Loucy (cell line): ENCODE measurements around the gene STX11.

Source experiments
- H2AFZ ChIP-seq: fragments of 200-600 bp; sonication (generic); 2 replicates; pipeline ENCODE4 v1.6.0; 2016; ENCODE audit warnings: antibody characterized with exemption, mild to moderate bottlenecking, low read length, moderate library complexity
- H3F3A ChIP-seq: fragments of 200-600 bp; 2 replicates; pipeline ENCODE4 v1.6.0; 2016; ENCODE audit warnings: antibody characterized with exemption, low read depth, mild to moderate bottlenecking
- H3K27me3 ChIP-seq: fragments of 200-600 bp; sonication (generic); 2 replicates; pipeline ENCODE4 v1.6.1; 2014; ENCODE audit warnings: low read length, mild to moderate bottlenecking; ENCODE audit not compliant: insufficient read depth, poor library complexity, severe bottlenecking
- H3K36me3 ChIP-seq: fragments of 200-600 bp; sonication (generic); 2 replicates; pipeline ENCODE4 v1.6.1; 2016; ENCODE audit warnings: low read length; ENCODE audit not compliant: insufficient read depth
- H3K4me1 ChIP-seq: fragments of 200-600 bp; sonication (generic); 2 replicates; pipeline ENCODE4 v1.5.1; 2014; ENCODE audit warnings: low read length, mild to moderate bottlenecking; ENCODE audit not compliant: insufficient read depth, poor library complexity, severe bottlenecking
- H3K4me2 ChIP-seq: fragments of 200-600 bp; sonication (generic); 2 replicates; pipeline ENCODE4 v1.6.0; 2014; ENCODE audit warnings: antibody characterized with exemption, low read length, low read depth, mild to moderate bottlenecking; ENCODE audit not compliant: poor library complexity, severe bottlenecking
- H3K4me3 ChIP-seq: fragments of 200-600 bp; sonication (generic); 2 replicates; pipeline ENCODE4 v1.5.1; 2014; ENCODE audit warnings: low read length, mild to moderate bottlenecking, mixed read lengths; ENCODE audit not compliant: poor library complexity, severe bottlenecking
- H3K79me2 ChIP-seq: fragments of 200-600 bp; sonication (generic); 2 replicates; pipeline ENCODE4 v1.6.1; 2014; ENCODE audit warnings: low read length; ENCODE audit not compliant: insufficient read depth
- H3K9ac ChIP-seq: fragments of 200-600 bp; sonication (generic); 2 replicates; pipeline ENCODE4 v1.6.0; 2014; ENCODE audit warnings: mild to moderate bottlenecking, low read depth, low read length, moderate library complexity; ENCODE audit not compliant: poor library complexity, severe bottlenecking
- H3K9me2 ChIP-seq: fragments of 200-600 bp; sonication (generic); replicated peaks from 2 replicates; pipeline ENCODE4 v1.6.1; 2016; ENCODE audit warnings: low read depth, low read length, mixed read lengths
- H3K9me3 ChIP-seq: fragments of 200-600 bp; sonication (generic); 2 replicates; pipeline ENCODE4 v1.6.1; 2014; ENCODE audit warnings: mild to moderate bottlenecking, antibody characterized with exemption, low read length, low read depth; ENCODE audit not compliant: insufficient read depth
- H4K20me1 ChIP-seq: fragments of 200-600 bp; sonication (generic); 2 replicates; pipeline ENCODE4 v1.6.0; 2014; ENCODE audit warnings: antibody characterized with exemption, low read length, mild to moderate bottlenecking; ENCODE audit not compliant: insufficient read depth, poor library complexity, severe bottlenecking
- EZH2phosphoT487 ChIP-seq: fragments of 200-600 bp; IDR thresholded peaks from 2 replicates; pipeline ENCODE4 v1.6.1; 2018; ENCODE audit warnings: antibody characterized with exemption, mild to moderate bottlenecking, moderate library complexity, borderline replicate concordance
- TF ChIP-seq, protein P1 (sequence below): fragments of 200-600 bp; sonication (generic); conservative IDR thresholded peaks from 2 replicates; pipeline ENCODE4 v1.5.1; 2014; ENCODE audit warnings: mild to moderate bottlenecking, antibody characterized with exemption, low read length

STX11 gene

DNA sequence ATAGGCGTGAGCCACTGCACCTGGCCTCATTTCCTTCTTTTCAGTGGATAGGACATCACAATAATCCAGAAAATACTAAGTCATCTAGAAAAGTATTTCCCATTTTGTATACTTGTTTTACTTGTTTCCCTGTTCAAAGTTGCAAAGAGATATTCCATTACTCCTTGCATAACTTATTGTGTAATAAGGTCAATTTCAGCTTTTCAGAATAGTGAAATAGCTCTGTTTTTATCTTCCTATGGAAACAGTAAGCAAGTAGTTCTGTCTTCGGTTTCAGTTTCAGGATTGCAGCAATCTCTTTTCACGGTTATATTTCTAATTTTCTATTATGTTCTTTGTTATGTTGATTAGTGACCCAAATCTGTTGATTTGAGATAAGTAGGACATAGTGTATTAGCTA lies 6.0 kb downstream of the STX11 start:
- Histone ChIP-seq H3K36me3 (no peaks in the 10 kb centered on the region), H3K4me2 (no peak overlapping the region), H3K9me2 (no peaks in the 10 kb centered on the region), H4K20me1 (no peaks in the 10 kb centered on the region), H3K4me1 (peaks cover 4% of the 10 kb centered on the region), H2AFZ (no peak overlapping the region), H3K27me3 (no peaks in the 10 kb centered on the region), H3K9me3 (no peaks in the 10 kb centered on the region), H3K79me2 (no peaks in the 10 kb centered on the region), H3K4me3 (no peak overlapping the region), H3K9ac (no peak overlapping the region), H3F3A (no peaks in the 10 kb centered on the region)
- TF ChIP-seq EZH2phosphoT487: no peak
- TF ChIP-seq, protein P1, sequence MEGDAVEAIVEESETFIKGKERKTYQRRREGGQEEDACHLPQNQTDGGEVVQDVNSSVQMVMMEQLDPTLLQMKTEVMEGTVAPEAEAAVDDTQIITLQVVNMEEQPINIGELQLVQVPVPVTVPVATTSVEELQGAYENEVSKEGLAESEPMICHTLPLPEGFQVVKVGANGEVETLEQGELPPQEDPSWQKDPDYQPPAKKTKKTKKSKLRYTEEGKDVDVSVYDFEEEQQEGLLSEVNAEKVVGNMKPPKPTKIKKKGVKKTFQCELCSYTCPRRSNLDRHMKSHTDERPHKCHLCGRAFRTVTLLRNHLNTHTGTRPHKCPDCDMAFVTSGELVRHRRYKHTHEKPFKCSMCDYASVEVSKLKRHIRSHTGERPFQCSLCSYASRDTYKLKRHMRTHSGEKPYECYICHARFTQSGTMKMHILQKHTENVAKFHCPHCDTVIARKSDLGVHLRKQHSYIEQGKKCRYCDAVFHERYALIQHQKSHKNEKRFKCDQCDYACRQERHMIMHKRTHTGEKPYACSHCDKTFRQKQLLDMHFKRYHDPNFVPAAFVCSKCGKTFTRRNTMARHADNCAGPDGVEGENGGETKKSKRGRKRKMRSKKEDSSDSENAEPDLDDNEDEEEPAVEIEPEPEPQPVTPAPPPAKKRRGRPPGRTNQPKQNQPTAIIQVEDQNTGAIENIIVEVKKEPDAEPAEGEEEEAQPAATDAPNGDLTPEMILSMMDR: no peak

DNA sequence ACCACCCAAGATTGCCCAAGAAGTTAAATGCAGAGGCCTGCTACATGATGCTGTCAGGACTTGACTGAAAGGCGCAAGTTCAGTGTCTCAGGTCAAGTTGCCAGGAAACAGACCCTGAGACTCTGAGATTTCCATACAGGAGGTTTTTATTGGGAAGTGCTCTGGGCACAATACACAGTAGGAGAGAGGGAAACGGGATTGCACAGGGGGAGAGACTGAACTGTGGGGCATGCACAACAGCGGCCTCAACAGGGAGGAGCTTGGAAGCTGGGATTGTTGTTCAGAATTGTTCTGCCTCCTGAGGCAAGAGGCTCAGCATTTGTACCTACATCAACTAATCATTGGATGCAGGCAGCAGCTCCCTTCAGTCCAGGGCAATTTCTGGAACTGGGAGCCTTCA lies 6.7 kb downstream of the STX11 start:
- Histone ChIP-seq H3F3A (no peaks in the 10 kb centered on the region), H3K9me3 (no peaks in the 10 kb centered on the region), H3K4me3 (no peak overlapping the region), H3K9me2 (no peaks in the 10 kb centered on the region), H2AFZ (no peak overlapping the region), H3K4me2 (no peak overlapping the region), H3K27me3 (no peaks in the 10 kb centered on the region), H4K20me1 (no peaks in the 10 kb centered on the region), H3K79me2 (no peaks in the 10 kb centered on the region), H3K36me3 (no peaks in the 10 kb centered on the region), H3K9ac (no peak overlapping the region), H3K4me1 (no peaks in the 10 kb centered on the region)
- TF ChIP-seq, protein P1: no peak

DNA sequence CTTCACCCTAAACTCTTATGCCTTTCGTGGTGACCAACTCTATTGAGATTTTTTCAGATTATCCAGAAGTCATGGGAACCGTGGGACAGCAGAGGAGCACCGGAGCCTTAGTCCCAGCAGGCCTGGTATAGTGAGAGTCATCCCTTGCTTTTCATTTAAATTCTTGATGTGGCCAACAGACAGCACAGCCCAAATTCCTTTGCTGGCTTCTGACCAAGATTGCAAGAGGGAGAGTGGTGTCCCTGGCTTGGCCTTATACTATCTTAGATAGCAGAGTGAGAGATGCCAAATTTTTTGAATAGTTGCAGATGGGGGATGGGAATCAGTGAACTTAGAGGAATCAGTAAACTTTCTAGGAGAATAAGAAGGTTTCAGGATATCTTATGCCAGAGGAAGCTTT lies 7.8 kb downstream of the STX11 start:
- Histone ChIP-seq H3K4me3 (no peak overlapping the region), H2AFZ (no peak overlapping the region), H3K27me3 (no peaks in the 10 kb centered on the region), H3K36me3 (no peaks in the 10 kb centered on the region), H3K79me2 (no peaks in the 10 kb centered on the region), H3K4me1 (no peaks in the 10 kb centered on the region), H3F3A (no peaks in the 10 kb centered on the region), H3K9me3 (no peaks in the 10 kb centered on the region), H3K9me2 (no peaks in the 10 kb centered on the region), H3K9ac (no peak overlapping the region), H3K4me2 (no peak overlapping the region), H4K20me1 (no peaks in the 10 kb centered on the region)
- TF ChIP-seq, protein P1: no peak
- TF ChIP-seq EZH2phosphoT487: no peak
